ENCODE results near the gene TDRD6. TPM values are rescaled to one million over a fixed set of nuclear protein-coding genes. Genes with fewer than 3 reads are reported as not detected.

The TDRD6 gene, protein sequence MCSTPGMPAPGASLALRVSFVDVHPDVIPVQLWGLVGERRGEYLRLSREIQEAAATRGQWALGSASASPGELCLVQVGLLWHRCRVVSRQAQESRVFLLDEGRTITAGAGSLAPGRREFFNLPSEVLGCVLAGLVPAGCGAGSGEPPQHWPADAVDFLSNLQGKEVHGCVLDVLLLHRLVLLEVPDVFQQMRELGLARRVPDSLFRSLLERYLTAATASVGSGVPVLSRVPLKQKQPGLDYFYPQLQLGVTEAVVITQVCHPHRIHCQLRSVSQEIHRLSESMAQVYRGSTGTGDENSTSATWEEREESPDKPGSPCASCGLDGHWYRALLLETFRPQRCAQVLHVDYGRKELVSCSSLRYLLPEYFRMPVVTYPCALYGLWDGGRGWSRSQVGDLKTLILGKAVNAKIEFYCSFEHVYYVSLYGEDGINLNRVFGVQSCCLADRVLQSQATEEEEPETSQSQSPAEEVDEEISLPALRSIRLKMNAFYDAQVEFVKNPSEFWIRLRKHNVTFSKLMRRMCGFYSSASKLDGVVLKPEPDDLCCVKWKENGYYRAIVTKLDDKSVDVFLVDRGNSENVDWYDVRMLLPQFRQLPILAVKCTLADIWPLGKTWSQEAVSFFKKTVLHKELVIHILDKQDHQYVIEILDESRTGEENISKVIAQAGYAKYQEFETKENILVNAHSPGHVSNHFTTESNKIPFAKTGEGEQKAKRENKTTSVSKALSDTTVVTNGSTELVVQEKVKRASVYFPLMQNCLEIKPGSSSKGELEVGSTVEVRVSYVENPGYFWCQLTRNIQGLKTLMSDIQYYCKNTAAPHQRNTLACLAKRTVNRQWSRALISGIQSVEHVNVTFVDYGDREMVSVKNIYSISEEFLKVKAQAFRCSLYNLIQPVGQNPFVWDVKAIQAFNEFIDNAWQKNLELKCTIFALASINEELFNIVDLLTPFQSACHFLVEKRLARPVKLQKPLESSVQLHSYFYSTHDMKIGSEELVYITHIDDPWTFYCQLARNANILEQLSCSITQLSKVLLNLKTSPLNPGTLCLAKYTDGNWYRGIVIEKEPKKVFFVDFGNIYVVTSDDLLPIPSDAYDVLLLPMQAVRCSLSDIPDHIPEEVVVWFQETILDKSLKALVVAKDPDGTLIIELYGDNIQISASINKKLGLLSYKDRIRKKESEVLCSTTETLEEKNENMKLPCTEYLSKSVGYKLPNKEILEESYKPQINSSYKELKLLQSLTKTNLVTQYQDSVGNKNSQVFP (N-terminal part only)
- 1 to 10 TPM in 3 of 4 donors, under 1 TPM in 1; 0.88 to 1.8 (median 1.4) TPM for total RNA-seq

DNA sequence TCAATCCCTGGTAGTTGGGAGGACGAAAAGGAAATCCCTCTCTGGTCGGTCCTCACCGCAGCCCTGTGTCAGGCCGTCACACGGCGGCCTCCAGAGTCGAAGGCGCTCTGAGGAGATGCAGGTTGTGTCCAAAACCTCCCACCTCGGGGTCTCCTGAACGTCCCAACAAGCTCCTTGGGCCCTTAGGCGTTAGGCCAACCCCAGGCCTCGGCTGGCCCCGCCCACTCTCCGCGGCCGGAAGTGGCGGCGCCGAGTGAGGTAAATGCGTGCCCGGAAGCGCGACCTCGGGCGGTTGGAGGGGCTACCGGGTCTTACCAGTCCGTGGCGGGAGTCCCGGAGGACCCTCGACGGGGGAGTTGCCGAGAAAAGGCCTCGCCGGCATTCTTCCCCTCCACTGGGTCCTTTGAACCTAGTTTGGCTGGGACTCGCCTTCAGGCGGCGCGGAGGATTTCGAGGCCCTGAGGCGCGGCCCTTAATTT, at the start of gene TDRD6:
TSS of gene TDRD6 (plus strand) at position 267 of the 479 bp plus-strand sequence. CDS start 244 bp downstream, outside the sequence.
- no peak within 1 kb of the TSS for H3K27ac ChIP-seq
- DNase-seq = no peak

DNA sequence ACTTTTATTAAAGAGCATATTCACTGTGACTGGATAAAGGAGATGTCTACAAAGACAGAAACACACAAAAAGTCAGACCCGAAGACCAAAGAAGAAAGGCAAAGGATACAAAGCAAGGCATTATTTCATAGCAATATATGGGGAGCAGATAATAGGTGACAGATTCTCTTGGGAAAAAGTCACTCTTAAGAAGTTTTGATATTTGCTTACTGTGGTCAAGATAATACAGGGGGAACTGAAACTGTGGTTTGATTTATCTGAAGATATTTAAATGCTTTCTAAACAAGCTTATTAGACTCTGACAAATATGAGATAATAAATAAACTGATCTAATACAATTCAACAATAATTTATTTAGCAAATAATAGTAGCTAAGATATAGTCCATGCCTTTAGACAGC, 49.8 kb upstream of the TDRD6 start:
- Histone ChIP-seq H3K9me3 (no peaks in the 10 kb centered on the region), H3K27me3 (no peaks in the 10 kb centered on the region), H3K4me1 (no peaks in the 10 kb centered on the region), H3K4me3 (replicated peaks in 1 of 3) (no peak overlapping the region), H3K27ac (no peak overlapping the region), H3K36me3 (no peaks in the 10 kb centered on the region)
- DNase-seq = no peak
- TF ChIP-seq POLR2A (IDR thresholded peaks at IDR 0.05) = no peak
- TF ChIP-seq, protein P1, sequence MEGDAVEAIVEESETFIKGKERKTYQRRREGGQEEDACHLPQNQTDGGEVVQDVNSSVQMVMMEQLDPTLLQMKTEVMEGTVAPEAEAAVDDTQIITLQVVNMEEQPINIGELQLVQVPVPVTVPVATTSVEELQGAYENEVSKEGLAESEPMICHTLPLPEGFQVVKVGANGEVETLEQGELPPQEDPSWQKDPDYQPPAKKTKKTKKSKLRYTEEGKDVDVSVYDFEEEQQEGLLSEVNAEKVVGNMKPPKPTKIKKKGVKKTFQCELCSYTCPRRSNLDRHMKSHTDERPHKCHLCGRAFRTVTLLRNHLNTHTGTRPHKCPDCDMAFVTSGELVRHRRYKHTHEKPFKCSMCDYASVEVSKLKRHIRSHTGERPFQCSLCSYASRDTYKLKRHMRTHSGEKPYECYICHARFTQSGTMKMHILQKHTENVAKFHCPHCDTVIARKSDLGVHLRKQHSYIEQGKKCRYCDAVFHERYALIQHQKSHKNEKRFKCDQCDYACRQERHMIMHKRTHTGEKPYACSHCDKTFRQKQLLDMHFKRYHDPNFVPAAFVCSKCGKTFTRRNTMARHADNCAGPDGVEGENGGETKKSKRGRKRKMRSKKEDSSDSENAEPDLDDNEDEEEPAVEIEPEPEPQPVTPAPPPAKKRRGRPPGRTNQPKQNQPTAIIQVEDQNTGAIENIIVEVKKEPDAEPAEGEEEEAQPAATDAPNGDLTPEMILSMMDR (IDR thresholded peaks at IDR 0.05) = no peak
- intact Hi-C loops (cut with DNase I) = no loop called here
- 95 to 99% methylated on average over 1 of the region's 1 CpG for WGBS, 2 donors

More for the DNA sequence above, at the start of gene TDRD6:
- intact Hi-C loops (cut with DNase I) = no loop called here
- Histone ChIP-seq H3K36me3 (no peaks in the 10 kb centered on the region), H3K9me3 (no peaks in the 10 kb centered on the region), H3K4me1 (no peaks in the 10 kb centered on the region), H3K27me3 (no peaks in the 10 kb centered on the region), H3K4me3 (replicated peaks in 1 of 3) (no peak within 1 kb of the TSS)
- TF ChIP-seq, protein P1 (IDR thresholded peaks at IDR 0.05) = no peak
- no peak for TF ChIP-seq POLR2A (IDR thresholded peaks at IDR 0.05)
- 81 to 96% methylated on average over 23 to 35 of the region's 41 CpGs for WGBS, 2 donors

GRCh38 chr6:46638650-46639049, 49.0 kb upstream of the TDRD6 start:
- no peak for DNase-seq
- Histone ChIP-seq H3K4me3 (replicated peaks in 1 of 3) (no peak overlapping the region), H3K36me3 (no peaks in the 10 kb centered on the region), H3K27me3 (no peaks in the 10 kb centered on the region), H3K27ac (no peak overlapping the region), H3K9me3 (no peaks in the 10 kb centered on the region), H3K4me1 (no peaks in the 10 kb centered on the region)
- intact Hi-C loops (cut with DNase I) = no loop called here
- TF ChIP-seq POLR2A (IDR thresholded peaks at IDR 0.05) = no peak
- TF ChIP-seq, protein P1 (IDR thresholded peaks at IDR 0.05) = no peak
- WGBS, 2 donors = 90 to 92% methylated on average over 2 of the region's 2 CpGs

DNA sequence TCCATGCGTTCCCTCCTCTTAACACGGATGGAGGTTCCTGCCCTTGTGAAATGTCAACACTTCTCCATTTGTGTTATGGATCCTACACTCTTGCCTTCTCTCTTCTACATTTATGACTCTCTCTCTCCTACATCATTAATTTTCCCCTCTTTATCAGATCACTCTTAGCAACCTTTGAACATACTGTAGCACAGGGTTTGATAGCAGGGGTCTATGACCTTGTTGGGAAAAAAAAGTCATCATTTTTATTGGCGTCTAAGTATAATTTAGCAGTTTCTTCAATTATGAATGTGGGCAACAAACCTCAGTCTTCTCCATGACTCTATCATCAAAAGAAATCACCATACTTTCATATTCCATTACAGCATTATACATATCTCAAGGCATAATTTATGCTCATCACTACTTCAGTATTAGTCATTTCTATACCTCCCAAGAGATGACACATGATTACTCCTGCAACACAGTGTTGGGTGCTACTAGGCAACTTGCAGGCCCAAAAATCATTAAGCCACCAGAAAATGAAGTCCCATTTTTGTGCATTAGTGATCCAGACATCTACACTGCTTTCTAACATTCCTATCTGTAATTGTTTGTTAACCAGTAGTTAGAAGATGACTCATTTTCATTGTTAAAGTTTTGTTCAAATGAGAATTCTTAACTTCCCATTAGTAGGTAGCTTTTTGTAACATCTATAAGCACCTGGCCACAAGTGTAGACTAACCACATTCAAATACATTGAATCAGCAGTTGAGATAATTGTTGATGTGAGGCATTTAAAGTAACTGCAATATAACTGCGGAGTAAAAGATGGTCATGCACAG, 44.5 kb upstream of the TDRD6 start:
- Histone ChIP-seq H3K36me3 (no peaks in the 10 kb centered on the region), H3K4me3 (replicated peaks in 1 of 3) (no peak overlapping the region), H3K4me1 (no peaks in the 10 kb centered on the region), H3K27ac (no peak overlapping the region), H3K9me3 (no peaks in the 10 kb centered on the region), H3K27me3 (no peaks in the 10 kb centered on the region)
- 91% methylated on average over 4 of the region's 4 CpGs for WGBS, 2 donors
- no peak for DNase-seq
- intact Hi-C loops (cut with DNase I) = no loop called here
- TF ChIP-seq POLR2A (IDR thresholded peaks at IDR 0.05) = no peak
- TF ChIP-seq, protein P1 (IDR thresholded peaks at IDR 0.05) = no peak

All from thyroid gland (tissue), 4 donors.